NCI-H526 (cell line): ENCODE data around the gene SCRN1.

Experiments
- DNase-seq, 2 experiments: peaks; one replicate each; lab custom pipeline; 2025; lab: John Stamatoyannopoulos, UW

The SCRN1 gene, protein sequence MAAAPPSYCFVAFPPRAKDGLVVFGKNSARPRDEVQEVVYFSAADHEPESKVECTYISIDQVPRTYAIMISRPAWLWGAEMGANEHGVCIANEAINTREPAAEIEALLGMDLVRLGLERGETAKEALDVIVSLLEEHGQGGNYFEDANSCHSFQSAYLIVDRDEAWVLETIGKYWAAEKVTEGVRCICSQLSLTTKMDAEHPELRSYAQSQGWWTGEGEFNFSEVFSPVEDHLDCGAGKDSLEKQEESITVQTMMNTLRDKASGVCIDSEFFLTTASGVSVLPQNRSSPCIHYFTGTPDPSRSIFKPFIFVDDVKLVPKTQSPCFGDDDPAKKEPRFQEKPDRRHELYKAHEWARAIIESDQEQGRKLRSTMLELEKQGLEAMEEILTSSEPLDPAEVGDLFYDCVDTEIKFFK

DNA sequence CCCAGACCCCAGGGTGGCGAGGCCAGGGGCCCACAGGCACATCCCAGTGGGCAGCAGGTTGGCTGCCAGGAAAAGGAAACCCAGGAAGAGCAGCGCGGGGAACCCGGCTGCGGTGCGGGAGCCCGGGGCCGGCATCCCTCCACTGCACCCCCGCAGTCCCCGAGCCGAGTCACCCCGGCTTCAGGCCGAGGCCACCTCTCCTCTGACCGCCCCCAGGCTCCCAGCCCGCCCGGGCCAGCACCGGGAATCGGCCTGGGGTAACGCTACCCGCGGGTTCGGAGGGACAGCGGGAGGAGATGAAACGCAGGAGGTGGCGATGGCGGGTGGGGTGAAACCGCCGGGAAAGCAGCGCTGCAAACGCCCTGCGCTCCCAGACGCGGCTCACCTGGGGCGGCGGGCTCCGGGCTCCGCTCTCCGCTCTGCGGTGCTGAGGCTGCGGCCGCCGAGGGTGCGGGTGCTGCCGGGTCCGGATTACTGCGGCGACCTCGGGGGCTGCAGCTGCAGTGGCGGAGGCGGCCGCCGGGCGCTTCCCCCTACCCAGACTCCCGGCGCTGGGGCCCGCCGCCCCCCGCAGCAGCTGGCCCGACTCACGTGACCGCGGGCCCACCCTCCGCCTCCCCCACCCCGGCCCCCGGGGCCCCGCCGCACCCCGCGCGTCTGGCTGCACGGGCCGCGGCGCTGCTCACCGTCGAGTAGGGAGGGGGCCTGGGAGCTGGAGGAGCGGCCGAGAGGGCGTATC, at the start of gene SCRN1:
TSS of gene SCRN1 (minus strand) at position 545 of the 739 bp plus-strand sequence. CDS start 20,734 bp downstream, outside the sequence.
- peak; percentile 46 to 68 for DNase-seq

- no peak for DNase-seq
Measured at GRCh38 chr7:30038196-30038980, 48.8 kb upstream of the SCRN1 start.

DNA sequence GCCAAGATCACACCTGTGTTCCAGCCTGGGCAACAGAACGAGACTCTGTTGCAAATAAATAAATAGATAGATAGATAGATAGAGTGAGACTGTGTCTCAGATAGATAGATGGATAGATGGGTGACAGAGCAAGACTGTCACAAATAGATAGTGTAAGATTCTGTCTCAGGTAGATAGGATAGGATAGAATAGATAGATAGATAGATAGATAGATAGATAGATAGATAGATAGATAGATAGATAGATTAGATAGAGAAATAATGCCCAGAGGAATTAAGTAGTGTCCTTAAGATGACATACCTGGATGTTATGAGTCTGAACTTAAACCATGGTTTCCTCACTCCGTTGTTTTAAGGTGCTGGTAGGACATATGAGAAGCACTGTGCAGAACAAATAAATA, 46.6 kb upstream of the SCRN1 start:
- no peak for DNase-seq

GRCh38 chr7:30034501-30034900, 44.9 kb upstream of the SCRN1 start:
- DNase-seq: no peak

DNA sequence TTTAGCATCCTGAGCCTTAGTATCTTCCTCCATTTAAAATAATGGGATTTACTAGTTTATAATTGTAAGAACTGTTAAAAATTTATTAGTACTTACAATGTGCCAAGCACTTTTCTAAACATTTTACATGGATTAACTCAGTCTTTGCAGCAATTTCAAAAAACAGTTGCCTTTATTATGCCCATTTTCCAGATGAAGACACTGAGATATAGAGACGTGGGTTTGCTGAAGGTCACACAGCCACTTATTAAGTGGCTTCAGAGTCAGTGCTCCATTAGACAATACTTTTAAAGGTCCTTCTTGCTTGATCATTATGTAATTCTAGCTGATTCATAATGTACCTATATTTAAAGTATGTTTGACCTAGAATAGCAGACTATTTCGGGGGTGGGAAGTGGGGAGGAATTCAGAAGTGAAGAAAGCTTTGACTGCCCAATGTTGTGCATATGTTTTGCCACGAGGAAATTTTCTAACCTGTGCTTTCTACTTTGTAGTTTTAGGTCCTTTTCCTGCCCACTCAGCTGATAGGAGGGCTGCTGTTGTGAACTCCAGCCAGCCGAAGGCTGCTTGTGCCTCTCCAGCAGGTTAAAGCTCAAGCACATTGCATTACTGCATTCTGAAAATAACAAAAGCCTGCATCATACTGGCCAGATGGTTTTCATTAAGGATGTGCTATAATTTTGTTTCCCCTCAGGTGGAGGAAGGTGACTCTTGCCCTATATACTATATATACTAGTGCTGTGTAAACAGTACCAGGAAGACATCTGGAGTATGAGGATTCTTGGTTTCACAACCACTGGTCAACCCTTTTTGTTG, 42.9 kb upstream of the SCRN1 start:
- DNase-seq: no peak

DNA sequence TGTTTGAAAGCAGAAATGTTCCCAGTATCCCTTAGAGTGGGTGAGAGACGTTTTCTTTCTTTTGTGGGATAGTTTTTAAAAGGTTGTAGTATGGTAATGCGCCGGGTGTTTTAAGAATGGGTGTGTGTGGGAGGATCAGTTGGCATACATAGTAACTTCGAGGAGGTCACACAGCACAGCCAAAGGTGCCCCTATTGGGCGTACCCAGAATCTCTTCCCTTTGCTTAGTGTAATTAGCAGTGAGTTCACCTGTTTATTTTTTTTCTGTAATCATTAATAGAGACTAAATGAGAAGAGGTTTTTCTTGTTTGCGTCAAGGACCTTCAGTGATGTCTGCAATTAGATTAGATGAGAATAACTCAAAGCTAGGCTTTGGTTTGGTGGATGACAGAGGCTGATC, 40.1 kb upstream of the SCRN1 start:
- peak in 1 of 2 experiments; percentile 25 for DNase-seq

DNA sequence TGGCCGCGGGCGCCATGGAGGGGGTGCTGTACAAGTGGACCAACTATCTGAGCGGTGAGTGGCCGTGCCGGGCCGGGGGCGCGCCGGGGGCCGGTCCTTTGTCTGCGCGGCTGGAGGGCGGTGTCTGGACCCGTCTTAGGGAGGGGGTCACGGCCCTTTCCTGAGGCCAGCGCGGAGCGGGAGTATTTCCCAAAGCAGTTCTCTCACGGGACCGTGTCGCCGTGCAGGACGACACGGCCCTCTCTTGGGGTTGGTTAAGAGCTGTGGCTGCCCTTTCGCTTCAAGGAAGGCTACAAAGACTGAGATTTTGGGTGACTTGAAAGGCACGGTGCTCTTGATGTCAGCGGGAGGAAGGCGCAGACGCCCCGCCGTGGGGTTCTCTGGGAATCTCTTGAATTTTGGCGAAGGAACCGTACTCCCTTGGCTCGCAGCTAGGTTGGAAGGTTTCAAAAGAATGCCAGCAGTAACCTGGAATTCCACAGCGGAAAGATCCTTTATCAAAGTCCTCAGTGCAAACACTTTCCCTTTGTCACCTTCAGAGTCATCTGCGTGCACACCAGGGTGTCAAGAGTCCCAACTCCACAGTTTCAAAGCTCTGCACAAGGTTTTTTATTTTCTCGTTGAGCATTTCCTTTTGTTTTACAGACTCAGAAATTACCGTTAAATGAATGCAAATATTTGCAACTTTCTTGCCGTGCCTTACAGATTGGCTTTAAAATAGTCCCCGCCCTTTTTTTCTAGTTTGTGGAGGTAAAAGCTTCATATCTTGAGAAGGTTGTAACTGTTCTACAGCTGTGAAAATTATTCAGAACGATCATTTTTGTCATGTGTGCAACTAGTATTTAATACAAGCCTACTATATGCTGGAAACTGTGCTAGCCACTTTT, 39.4 kb upstream of the SCRN1 start:
- peak in 1 of 2 experiments; percentile 65 for DNase-seq

DNA sequence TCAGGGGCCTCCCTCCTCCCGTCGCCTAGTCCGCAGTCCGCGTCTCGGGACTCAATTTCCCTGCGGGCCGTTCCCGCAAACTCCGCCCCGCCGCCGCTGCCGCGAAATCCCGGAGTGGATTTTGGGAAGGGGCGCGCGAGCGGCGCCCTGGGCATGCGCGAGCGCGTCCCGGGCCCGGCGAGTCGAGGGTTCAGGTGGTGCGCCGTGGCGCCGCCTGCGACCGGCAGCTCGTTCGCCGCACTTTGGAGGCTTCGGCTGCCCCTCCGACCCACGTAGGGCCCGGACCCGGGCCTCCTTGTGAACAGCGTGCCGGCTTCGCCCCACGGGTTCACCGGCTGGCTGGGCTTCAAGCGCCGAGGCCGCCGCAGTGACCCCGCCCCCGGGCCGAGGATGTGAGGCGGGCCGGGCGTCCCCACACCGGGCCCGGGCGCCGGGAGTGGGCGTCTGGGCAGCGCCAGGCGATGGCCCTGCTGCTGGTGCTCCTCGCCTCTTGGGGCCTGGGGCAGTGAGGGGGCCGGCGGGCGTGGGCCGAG, 38.7 kb upstream of the SCRN1 start, which contains the start of gene PLEKHA8:
TSS of gene PLEKHA8 (plus strand) at position 197 of the 533 bp plus-strand sequence. CDS start 351 bp downstream, outside the sequence.
- peak; percentile 80 to 94 for DNase-seq

DNA sequence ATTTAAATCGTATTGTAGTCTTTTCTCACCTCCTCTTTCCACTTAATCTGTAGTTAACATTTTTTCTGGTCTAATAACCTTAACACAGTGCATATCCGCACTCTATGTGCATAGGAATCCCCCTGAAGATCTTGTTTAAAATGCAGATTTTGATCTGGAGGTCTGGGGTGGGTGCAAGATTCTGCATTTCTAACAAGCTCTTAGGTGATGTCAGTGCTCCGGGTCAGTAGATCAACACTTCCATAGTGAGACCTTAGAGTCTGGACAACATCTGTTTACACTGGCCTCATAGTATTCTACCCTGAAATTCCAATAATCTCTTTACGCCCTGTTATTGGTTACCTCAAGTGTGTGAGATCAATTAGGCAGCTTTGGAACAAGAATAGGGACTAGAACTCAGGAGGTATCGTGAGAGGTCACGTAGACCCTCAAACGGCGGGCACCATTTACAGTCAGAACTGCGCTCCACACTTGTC, 38.2 kb upstream of the SCRN1 start:
- no peak for DNase-seq

GRCh38 chr7:30027065-30027456, 37.5 kb upstream of the SCRN1 start:
- peak in 1 of 2 experiments; percentile 69 for DNase-seq

DNA sequence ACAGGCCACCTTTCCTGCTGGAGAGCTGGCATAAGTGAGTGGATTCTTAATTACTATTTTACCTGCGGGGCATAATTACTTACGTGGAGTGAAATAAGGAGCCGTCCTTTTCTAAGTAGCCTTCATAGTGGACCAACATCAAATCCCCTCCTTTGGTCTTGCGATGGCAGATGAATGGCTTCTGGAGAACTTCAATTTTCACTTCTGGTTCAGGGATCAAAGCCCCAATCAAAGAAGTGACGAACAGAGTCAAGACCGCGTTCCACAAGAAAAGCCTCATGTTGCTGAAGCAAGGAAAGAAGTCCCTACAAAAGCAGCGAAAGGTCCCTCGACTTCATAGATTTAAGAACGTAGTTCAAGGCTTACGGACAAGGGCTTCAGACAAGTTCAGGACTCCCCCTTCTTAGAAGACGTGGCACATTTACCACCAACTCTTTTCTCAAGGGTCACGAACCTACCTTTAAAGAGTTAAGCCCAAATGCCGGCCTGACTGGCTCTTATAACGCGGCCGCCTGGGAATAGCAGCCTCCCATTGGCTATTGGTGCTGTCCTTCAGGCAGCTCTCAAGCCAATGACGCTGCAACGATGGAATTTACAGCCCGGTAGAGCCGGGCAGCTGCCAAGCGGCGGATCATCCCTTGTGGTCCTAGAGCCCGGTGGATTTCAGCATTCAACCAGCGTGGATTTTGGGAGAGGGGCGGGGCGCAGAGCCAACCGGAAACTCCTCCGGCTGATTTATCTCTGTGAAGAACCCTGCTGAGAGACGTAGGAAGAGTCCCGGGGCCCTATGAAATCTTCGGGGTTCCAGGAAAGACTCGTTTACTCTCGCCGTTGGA, 36.8 kb upstream of the SCRN1 start, which contains the start of gene FKBP14:
TSS of gene FKBP14 (minus strand) at position 474 of the 836 bp plus-strand sequence. CDS start at position 280, 194 bp downstream.
- DNase-seq: peak; percentile 99

DNA sequence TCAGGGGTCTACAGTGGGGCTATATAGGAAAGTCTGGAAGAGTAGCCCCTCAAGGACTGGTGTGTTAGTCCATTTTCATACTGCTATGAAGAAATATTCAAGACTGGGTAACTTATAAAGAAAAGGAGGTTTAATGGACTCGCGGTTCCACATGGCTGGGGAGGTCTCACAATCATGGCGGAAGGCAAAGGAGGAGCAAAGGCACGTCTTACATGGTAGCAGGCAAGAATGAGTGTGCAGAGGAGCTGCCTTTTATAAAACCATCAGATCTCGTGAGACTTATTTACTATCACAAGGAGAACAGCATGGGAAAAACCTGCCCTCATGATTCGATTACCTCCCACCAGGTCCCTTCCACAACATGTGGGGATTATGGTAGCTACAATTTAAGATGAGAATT, 33.9 kb upstream of the SCRN1 start:
- DNase-seq: no peak

DNA sequence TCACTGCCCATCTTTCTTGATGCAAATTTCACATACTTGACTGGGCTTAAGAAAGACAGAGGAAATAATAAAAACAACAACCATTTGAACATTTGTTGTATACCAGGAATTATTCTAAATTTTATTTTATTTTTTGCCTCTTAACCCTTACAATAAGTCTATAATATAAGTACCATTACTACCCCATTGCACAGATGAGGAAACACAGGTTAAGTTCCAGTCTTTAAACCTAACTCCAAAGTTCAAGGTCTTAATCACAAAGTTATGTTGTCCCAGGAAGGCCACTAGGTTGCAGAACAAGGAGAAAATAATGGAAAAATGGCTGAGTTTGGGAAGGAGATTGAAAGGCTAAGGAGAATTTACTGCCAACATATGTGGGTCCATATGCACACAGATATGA, 33.4 kb upstream of the SCRN1 start:
- no peak for DNase-seq

DNA sequence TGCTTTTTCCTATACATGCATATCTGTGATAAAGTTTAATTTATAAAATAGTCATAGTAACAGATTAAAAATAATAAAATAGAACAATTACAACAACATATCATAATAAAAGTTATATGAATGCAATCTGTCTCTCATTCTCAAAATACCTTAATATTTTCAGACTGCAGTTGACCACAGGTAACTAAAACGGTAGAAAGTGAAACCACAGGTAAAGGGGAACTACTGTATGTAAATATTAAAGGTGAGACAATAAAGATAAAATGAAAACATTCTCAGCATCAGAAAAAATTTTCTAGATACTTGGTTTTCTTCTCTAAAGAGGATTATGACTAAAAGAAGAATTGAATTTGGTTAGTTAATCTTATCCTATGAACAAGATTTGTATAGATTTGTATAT, 30.9 kb upstream of the SCRN1 start:
- no peak for DNase-seq

GRCh38 chr7:30019960-30020359, 30.4 kb upstream of the SCRN1 start:
- DNase-seq: no peak

DNA sequence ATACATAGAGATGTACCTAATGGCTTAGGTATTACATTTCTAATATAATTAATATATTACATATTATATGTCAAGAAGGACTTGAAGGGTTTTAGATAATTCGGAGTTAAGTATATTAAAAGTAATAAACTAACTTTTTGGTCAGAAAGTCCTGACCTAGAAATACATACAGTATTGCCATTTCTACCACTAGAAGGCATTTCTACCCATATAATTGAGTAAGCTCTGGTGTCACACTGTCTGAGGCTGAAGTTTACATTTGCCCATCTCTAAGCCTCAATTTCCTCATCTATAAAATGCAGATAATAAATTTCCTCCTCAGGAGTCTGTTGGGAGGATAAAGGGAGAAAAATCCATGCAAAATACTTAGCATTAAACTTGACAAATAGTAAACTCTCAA, 29.8 kb upstream of the SCRN1 start:
- no peak for DNase-seq

GRCh38 chr7:30018451-30018850, 28.9 kb upstream of the SCRN1 start:
- no peak for DNase-seq

GRCh38 chr7:30012757-30013156, 23.2 kb upstream of the SCRN1 start:
- DNase-seq: peak in 1 of 2 experiments; percentile 12

GRCh38 chr7:30010021-30010420, 20.4 kb upstream of the SCRN1 start:
- DNase-seq: no peak
